BE2C (cell line): ENCODE measurements around the gene PCBP3. TPM values are rescaled to one million over a fixed set of nuclear protein-coding genes. Genes with fewer than 3 reads are reported as not detected.

Experiments used
- DNase-seq: peaks from one replicate; pipeline ENCODE4 v3.0.0-alpha.2; 2020
- H3K27me3 ChIP-seq: fragments of 250-450 bp; sonication (Bioruptor Pico); 2 replicates; pipeline ENCODE4 v1.5.1; 2020; ENCODE audit warnings: mild to moderate bottlenecking
- H3K36me3 ChIP-seq: fragments of 250-450 bp; sonication (Bioruptor Pico); 2 replicates; pipeline ENCODE4 v1.5.1; 2020; ENCODE audit warnings: mild to moderate bottlenecking
- H3K4me1 ChIP-seq: fragments of 250-450 bp; sonication (Bioruptor Pico); 2 replicates; pipeline ENCODE4 v1.5.1; 2020
- H3K4me3 ChIP-seq: 2 replicates; pipeline ENCODE4 v1.5.1; 2011; ENCODE audit warnings: low read depth, low read length
- H3K9me3 ChIP-seq: fragments of 250-450 bp; sonication (Bioruptor Pico); 2 replicates; pipeline ENCODE4 v1.5.1; 2020
- polyA plus RNA-seq: library from polyadenylated mRNA; unstranded; fragments of >200 nt; gene quantifications from one replicate; pipeline ENCODE4 v1.2.1, GENCODE V29; 2012; ENCODE audit warnings: low read depth, missing spikeins; ENCODE audit not compliant: insufficient read length, insufficient read depth
- TF ChIP-seq, protein P1 (sequence below): IDR thresholded peaks from 2 replicates; pipeline ENCODE4 v1.5.1; 2012; ENCODE audit warnings: mild to moderate bottlenecking, low read depth, low read length

Gene PCBP3
- polyA plus RNA-seq, result 13.6 TPM

DNA sequence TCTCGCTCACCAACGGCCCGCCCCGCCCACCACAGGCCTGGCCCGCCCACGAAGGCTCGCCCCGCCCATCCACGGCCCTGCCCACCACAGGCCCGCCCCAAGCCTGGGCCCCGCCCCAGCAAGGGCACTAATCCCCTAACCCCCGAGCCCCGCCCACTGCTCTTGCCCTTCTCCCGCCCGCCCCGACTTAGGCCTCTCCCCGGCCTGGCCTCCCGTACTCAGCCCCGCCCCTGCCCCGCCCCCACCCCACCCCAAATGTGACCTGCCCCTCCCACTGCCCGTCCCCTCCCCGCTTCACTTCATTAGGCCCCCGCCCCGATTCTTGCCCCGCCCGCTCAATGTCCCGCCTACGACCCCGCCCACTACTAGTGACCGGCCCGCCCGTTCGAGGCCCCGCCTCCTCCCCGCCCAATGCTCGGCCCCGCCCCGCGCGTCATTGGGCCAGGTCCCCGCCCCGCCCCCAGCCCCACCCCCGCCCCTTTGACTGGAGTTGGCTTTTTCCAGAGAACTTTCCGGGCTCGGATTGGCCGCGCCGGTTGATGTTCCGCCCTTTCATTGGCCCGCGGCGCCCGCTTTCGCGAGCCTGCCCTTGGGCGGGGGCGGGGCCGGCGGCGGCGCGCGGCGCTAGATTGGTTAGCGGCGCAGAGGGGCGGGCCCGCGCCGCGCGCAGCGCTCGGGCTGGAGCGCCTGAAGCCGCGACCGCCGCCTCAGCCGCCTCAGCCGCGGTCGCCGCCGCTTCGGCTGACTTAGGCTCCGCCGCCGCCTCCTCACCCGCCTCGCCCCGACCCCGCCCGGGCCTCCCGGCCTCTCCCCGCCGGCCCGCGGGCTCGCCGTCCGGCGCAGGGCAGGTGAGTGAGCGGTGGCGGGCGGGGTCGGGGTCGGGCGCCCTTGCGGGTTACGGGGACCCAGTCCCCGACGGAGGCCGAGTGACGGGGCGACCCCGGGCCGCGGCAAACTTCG is at the start of gene PCBP3:
PCBP3 (plus strand) TSS at position 705 of the 960 bp plus-strand sequence. CDS start 206,361 bp downstream, outside the sequence.
- peak within 1 kb of the TSS; percentile 91 for H3K4me3 ChIP-seq
- TF ChIP-seq, protein P1, sequence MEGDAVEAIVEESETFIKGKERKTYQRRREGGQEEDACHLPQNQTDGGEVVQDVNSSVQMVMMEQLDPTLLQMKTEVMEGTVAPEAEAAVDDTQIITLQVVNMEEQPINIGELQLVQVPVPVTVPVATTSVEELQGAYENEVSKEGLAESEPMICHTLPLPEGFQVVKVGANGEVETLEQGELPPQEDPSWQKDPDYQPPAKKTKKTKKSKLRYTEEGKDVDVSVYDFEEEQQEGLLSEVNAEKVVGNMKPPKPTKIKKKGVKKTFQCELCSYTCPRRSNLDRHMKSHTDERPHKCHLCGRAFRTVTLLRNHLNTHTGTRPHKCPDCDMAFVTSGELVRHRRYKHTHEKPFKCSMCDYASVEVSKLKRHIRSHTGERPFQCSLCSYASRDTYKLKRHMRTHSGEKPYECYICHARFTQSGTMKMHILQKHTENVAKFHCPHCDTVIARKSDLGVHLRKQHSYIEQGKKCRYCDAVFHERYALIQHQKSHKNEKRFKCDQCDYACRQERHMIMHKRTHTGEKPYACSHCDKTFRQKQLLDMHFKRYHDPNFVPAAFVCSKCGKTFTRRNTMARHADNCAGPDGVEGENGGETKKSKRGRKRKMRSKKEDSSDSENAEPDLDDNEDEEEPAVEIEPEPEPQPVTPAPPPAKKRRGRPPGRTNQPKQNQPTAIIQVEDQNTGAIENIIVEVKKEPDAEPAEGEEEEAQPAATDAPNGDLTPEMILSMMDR, result no peak
- peaks cover 35% of the 10 kb centered on the region for H3K4me1 ChIP-seq
- no peaks in the 10 kb centered on the region for H3K36me3 ChIP-seq
- no peaks in the 10 kb centered on the region for H3K27me3 ChIP-seq
- no peaks in the 10 kb centered on the region for H3K9me3 ChIP-seq
- DNase-seq, result peak; percentile 100

- H3K4me3 ChIP-seq, result peak overlapping the region; percentile 56
- H3K36me3 ChIP-seq, result peaks cover 29% of the 10 kb centered on the region
- H3K4me1 ChIP-seq, result peaks cover 16% of the 10 kb centered on the region
- H3K9me3 ChIP-seq, result peaks cover 4% of the 10 kb centered on the region
- TF ChIP-seq, protein P1, result no peak
- DNase-seq, result peak; percentile 3
- no peaks in the 10 kb centered on the region for H3K27me3 ChIP-seq
These were observed 48.6 kb upstream of the PCBP3 start for GRCh38 chr21:45594721-45595489.

DNA sequence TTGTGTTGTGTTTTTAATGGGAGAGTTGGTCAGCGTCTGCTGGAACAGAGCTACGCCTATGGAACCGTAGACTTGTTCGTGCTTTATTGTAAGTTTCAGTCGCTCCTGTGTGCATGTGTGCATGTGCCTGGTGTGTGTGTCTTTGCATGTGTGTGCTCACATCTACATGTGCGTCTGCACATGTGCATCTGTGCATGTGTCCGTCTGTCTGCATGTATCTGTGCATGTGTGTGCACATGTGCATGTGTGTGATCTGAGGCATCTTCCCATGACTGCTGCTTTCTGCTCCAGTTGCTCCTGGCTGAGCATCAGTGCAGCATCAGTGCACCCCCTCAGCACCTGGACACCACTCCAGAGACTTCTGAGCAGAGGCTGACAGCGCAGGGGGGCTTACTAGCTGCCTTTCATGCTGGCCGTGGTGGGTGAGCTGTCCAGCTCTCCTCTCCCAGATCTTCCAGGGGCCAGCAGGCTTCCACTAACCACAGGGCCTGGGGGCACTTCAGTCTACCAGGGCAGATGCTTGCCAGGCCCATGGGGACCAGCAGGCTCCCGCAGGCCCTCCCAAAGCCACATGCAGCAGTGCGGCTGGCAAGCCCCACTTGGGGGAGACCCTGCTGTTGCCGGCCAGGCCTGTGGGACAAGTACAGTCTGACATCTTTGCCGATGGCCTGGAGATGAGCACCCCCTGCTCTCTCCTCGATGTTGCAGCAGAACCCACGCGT is 47.8 kb upstream of the PCBP3 start:
- H3K27me3 ChIP-seq, result no peaks in the 10 kb centered on the region
- peak; percentile 48 for DNase-seq
- TF ChIP-seq, protein P1, result no peak
- H3K4me3 ChIP-seq, result no peak overlapping the region
- peaks cover 37% of the 10 kb centered on the region for H3K36me3 ChIP-seq
- H3K9me3 ChIP-seq, result no peaks in the 10 kb centered on the region
- H3K4me1 ChIP-seq, result peaks cover 16% of the 10 kb centered on the region

DNA sequence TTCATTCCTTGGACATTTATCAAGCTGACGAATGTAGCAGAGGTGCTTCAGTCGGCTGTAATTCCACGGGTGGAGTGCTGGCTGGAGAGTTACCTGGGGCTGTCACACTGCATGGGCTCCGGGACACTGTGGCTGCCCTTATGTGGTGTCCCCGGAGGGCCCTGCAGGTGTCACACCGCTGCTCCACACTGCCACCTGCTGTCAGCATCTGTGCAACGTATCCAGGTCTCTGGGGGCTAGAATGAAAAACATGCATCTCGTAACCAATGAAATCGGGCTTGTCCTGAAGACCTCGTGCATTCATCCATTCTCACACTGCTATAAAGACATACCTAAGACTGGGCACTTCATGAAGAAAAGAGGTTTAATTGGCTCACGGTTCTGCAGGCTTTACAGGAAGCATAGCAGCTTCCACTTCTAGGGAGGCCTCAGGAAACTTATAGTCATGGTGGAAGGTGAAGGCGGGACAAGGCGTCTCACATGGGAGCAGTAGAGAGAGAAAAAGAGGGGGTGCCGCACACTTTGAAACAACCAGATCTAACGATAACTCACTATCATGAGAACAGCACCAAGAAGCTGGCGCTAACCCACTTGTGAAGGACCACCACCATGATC is 46.7 kb upstream of the PCBP3 start:
- peak; percentile 88 for DNase-seq
- no peak overlapping the region for H3K4me3 ChIP-seq
- peaks cover 16% of the 10 kb centered on the region for H3K4me1 ChIP-seq
- no peaks in the 10 kb centered on the region for H3K9me3 ChIP-seq
- TF ChIP-seq, protein P1, result peak; percentile 98
- peaks cover 43% of the 10 kb centered on the region for H3K36me3 ChIP-seq
- H3K27me3 ChIP-seq, result no peaks in the 10 kb centered on the region

GRCh38 chr21:45598109-45598508 is 45.4 kb upstream of the PCBP3 start:
- TF ChIP-seq, protein P1, result no peak
- Histone ChIP-seq H3K4me3 (no peak overlapping the region), H3K9me3 (no peaks in the 10 kb centered on the region), H3K27me3 (no peaks in the 10 kb centered on the region), H3K36me3 (peaks cover 45% of the 10 kb centered on the region), H3K4me1 (peaks cover 13% of the 10 kb centered on the region)
- peak; percentile 39 for DNase-seq
